ENCODE results near the gene ARMC5. TPM values are rescaled to one million over a fixed set of nuclear protein-coding genes. Genes with fewer than 3 reads are reported as not detected.
A peak's percentile ranks its signal among the peaks of the same experiment; 100 is the strongest.

Gene ARMC5
- total RNA-seq, 1 donor from 2014 or later, result 4.2 TPM

GRCh38 chr16:31451201-31451600, 8.1 kb upstream of the ARMC5 start:
- no peaks in the 10 kb centered on the region for H3K27me3 ChIP-seq (ENCODE audit: control insufficient read depth, insufficient read depth, low read length)
- no peak for TF ChIP-seq CTCF (IDR thresholded peaks at IDR 0.05; ENCODE audit: insufficient read depth, low read length, severe bottlenecking)
- H3K4me3 ChIP-seq (ENCODE audit: low read depth, low read length), result no peak overlapping the region
- FAIRE-seq (no peak), DNase-seq (ENCODE audit: low read depth) (no peak)
- H3K36me3 ChIP-seq (ENCODE audit: control insufficient read depth, insufficient read depth, low read length), result peaks cover 2% of the 10 kb centered on the region

- peak; percentile 74 for TF ChIP-seq CTCF (IDR thresholded peaks at IDR 0.05; ENCODE audit: insufficient read depth, low read length, severe bottlenecking)
- peak; percentile 78 for DNase-seq (ENCODE audit: low read depth)
- FAIRE-seq, result no peak
- Histone ChIP-seq H3K36me3 (ENCODE audit: control insufficient read depth, insufficient read depth, low read length) (peaks cover 2% of the 10 kb centered on the region), H3K27me3 (ENCODE audit: control insufficient read depth, insufficient read depth, low read length) (no peaks in the 10 kb centered on the region), H3K4me3 (ENCODE audit: low read depth, low read length) (no peak overlapping the region)
Measured at GRCh38 chr16:31451681-31452351, 7.5 kb upstream of the ARMC5 start.

GRCh38 chr16:31452631-31453106, 6.6 kb upstream of the ARMC5 start:
- Histone ChIP-seq H3K27me3 (ENCODE audit: control insufficient read depth, insufficient read depth, low read length) (no peaks in the 10 kb centered on the region), H3K4me3 (ENCODE audit: low read depth, low read length) (no peak overlapping the region), H3K36me3 (ENCODE audit: control insufficient read depth, insufficient read depth, low read length) (peaks cover 2% of the 10 kb centered on the region)
- DNase-seq (ENCODE audit: low read depth) (peak; percentile 92), FAIRE-seq (no peak)
- no peak for TF ChIP-seq CTCF (IDR thresholded peaks at IDR 0.05; ENCODE audit: insufficient read depth, low read length, severe bottlenecking)

- FAIRE-seq (no peak), DNase-seq (ENCODE audit: low read depth) (peak; percentile 74)
- Histone ChIP-seq H3K4me3 (ENCODE audit: low read depth, low read length) (no peak overlapping the region), H3K36me3 (ENCODE audit: control insufficient read depth, insufficient read depth, low read length) (peaks cover 2% of the 10 kb centered on the region), H3K27me3 (ENCODE audit: control insufficient read depth, insufficient read depth, low read length) (no peaks in the 10 kb centered on the region)
- TF ChIP-seq CTCF (IDR thresholded peaks at IDR 0.05; ENCODE audit: insufficient read depth, low read length, severe bottlenecking), result no peak
Measured at GRCh38 chr16:31453255-31454204, 5.8 kb upstream of the ARMC5 start.

- FAIRE-seq, result no peak
Measured at GRCh38 chr16:31455601-31456314, 3.5 kb upstream of the ARMC5 start.

More at GRCh38 chr16:31455601-31456314, 3.5 kb upstream of the ARMC5 start:
- no peak for DNase-seq (ENCODE audit: low read depth)
- peak; percentile 37 for TF ChIP-seq CTCF (IDR thresholded peaks at IDR 0.05; ENCODE audit: insufficient read depth, low read length, severe bottlenecking)
- peaks cover under 1% of the 10 kb centered on the region for H3K36me3 ChIP-seq (ENCODE audit: control insufficient read depth, insufficient read depth, low read length)
- no peaks in the 10 kb centered on the region for H3K27me3 ChIP-seq (ENCODE audit: control insufficient read depth, insufficient read depth, low read length)
- H3K4me3 ChIP-seq (ENCODE audit: low read depth, low read length), result no peak overlapping the region

All from bronchial epithelial cell (primary cell).